K562 (cell line): ENCODE measurements around the gene MORF4L1. TPM values are rescaled to one million over a fixed set of nuclear protein-coding genes. Genes with fewer than 3 reads are reported as not detected.

Experiments
- ATAC-seq: fragments of 200-7000 bp; cut with Tn5 transposase; 3 replicates; pipeline ENCODE4 v1.9.1; 2020; ENCODE audit warnings: moderate library complexity
- BruUV-seq: library from RNA; stranded (reverse); fragments of 400-500 nt; replicated peaks from 2 replicates; lab custom pipeline; 2021; lab: Mats Ljungman, UMichigan
- CTCF ChIA-PET: fragments of 300-600 bp; formaldehyde crosslinking; extraction: SDS; loops from one replicate; lab custom pipeline; 2021; ENCODE audit warnings: low intra/inter-chr PET ratio; lab: Yijun Ruan, JAX
- POLR2A ChIA-PET: fragments of 300-600, 350-650 bp; sonication (Branson Sonifier 250); formaldehyde crosslinking; extraction: SDS; loops from one replicate; lab custom pipeline; 2021; ENCODE audit warnings: antibody characterized with exemption, inconsistent platforms; lab: Yijun Ruan, JAX
- DNase-seq, 4 experiments: peaks; one replicate each; pipeline versions ENCODE4 v3.0.0 to v3.0.0-alpha.2; 2011 to 2018; ENCODE audit warnings: low spot score in 3 of 4, mixed read lengths in 3 of 4; ENCODE audit errors: extremely low read depth in 1 of 4
- FAIRE-seq: peaks from 2 replicates; lab custom pipeline; 2011; peaks lifted over from hg19 to GRCh38; lab: Jason Lieb, UNC
- H2AFZ ChIP-seq: 2 replicates; pipeline ENCODE4 v1.6.0; 2011; ENCODE audit warnings: low read depth, low read length, control low read depth, inconsistent platforms
- H3K27ac ChIP-seq: fragments of 200-600 bp; 3 replicates; pipeline ENCODE4 v1.8.0; 2011; ENCODE audit warnings: low read depth, mild to moderate bottlenecking, control low read depth, inconsistent platforms, low read length, moderate library complexity, mixed read lengths; ENCODE audit errors: extremely low read depth
- H3K27me3 ChIP-seq, 2 experiments: fragments of 300-600 bp in 1 of 2; 2 replicates in 1 of 2; 3 replicates in 1 of 2; pipeline versions ENCODE4 v1.6.0 to v1.8.0; 2011; ENCODE audit warnings: inconsistent platforms in 2 of 2, low read length in 2 of 2, mild to moderate bottlenecking in 1 of 2, mixed read lengths in 1 of 2, moderate library complexity in 1 of 2; ENCODE audit not compliant: control insufficient read depth in 2 of 2, insufficient read depth in 2 of 2
- H3K36me3 ChIP-seq: fragments of 300-600 bp; 3 replicates; pipeline ENCODE4 v1.8.0; 2011; ENCODE audit warnings: mild to moderate bottlenecking, low read length, inconsistent platforms; ENCODE audit not compliant: control insufficient read depth, insufficient read depth
- H3K4me1 ChIP-seq, 2 experiments: fragments of 200-600 bp in 1 of 2; replicated peaks in 1 of 2; 2 replicates in 1 of 2; 3 replicates in 1 of 2; pipeline versions ENCODE4 v1.5.1 to v1.8.0; 2011; ENCODE audit warnings: inconsistent platforms in 2 of 2, low read length in 2 of 2, mild to moderate bottlenecking in 1 of 2, mixed read lengths in 1 of 2, moderate library complexity in 1 of 2; ENCODE audit not compliant: control insufficient read depth in 2 of 2, insufficient read depth in 2 of 2
- H3K4me2 ChIP-seq: 2 replicates; pipeline ENCODE4 v1.6.1; 2011; ENCODE audit warnings: low read length, control low read depth, inconsistent platforms, mixed read lengths; ENCODE audit not compliant: insufficient read depth
- H3K4me3 ChIP-seq: fragments of 200-600 bp; sonication (generic), shearing (Covaris generic); 2 replicates; pipeline ENCODE4 v1.5.1; 2016; ENCODE audit warnings: control low read depth, inconsistent platforms
- H3K79me2 ChIP-seq: fragments of 200-600 bp; 3 replicates; pipeline ENCODE4 v1.8.0; 2011; ENCODE audit warnings: low read length, inconsistent platforms; ENCODE audit not compliant: control insufficient read depth, insufficient read depth
- H3K9ac ChIP-seq, 2 experiments: 2 replicates each; pipeline versions ENCODE4 v1.6.0 to v1.6.1; 2011; ENCODE audit warnings: low read depth in 2 of 2, low read length in 2 of 2, control low read depth in 1 of 2, inconsistent platforms in 1 of 2, mild to moderate bottlenecking in 1 of 2, mixed read lengths in 1 of 2; ENCODE audit not compliant: insufficient read depth in 1 of 2
- H3K9me1 ChIP-seq: one replicate; pipeline ENCODE4 v1.6.0; 2011; ENCODE audit warnings: inconsistent platforms, mild to moderate bottlenecking, low read length, moderate library complexity; ENCODE audit not compliant: control insufficient read depth, insufficient read depth
- H3K9me3 ChIP-seq: replicated peaks from 2 replicates; pipeline ENCODE4 v1.5.1; 2011; ENCODE audit warnings: low read depth, low read length, inconsistent platforms; ENCODE audit not compliant: control insufficient read depth, insufficient read depth
- H4K20me1 ChIP-seq: replicated peaks from 2 replicates; pipeline ENCODE4 v1.6.1; 2011; ENCODE audit warnings: low read length, inconsistent platforms, mixed read lengths; ENCODE audit not compliant: control insufficient read depth, insufficient read depth
- CHCHD3 ChIP-seq: fragments of 250-450 bp; sonication (Bioruptor Pico); IDR thresholded peaks from 2 replicates; pipeline ENCODE4 v2.1.2; 2022; ENCODE audit warnings: mild to moderate bottlenecking
- KDM1A ChIP-seq, 2 experiments: fragments of 450-650 bp; IDR thresholded peaks; 2 replicates each; pipeline ENCODE4 v1.6.1; 2016; ENCODE audit warnings: mild to moderate bottlenecking in 2 of 2
- WGBS: fragments of 100-300 bp; shearing (Covaris generic); methylation state at CpG from one replicate; pipeline ENCODE4 v1.1.6; 2016; ENCODE audit warnings: low coverage, mixed read lengths; ENCODE audit not compliant: insufficient coverage; ENCODE audit errors: missing lambda C conversion rate; 5-methylcytosine and 5-hydroxymethylcytosine counted together
- in situ Hi-C: fragments of 300-500 bp; cut with MboI; formaldehyde crosslinking; loops from 4 replicates; pipeline ENCODE4 v1.15.0; 2018; ENCODE audit warnings: inconsistent platforms, mixed read lengths
- intact Hi-C: fragments of 100-400 bp; cut with micrococcal nuclease; formaldehyde crosslinking; loops from 2 replicates; pipeline ENCODE4 v1.14.2; 2022
- polyA plus RNA-seq, 8 experiments: library from polyadenylated mRNA; depleted of rRNA in 4 of 8; stranded (reverse) in 5 of 8; unstranded in 3 of 8; fragments of >200 nt; fragmentation: Nextera tagmentation in 2 of 8; fragmentation: Illumina TruSeq in 1 of 8; extraction: Ambion mirVana in 2 of 8; extraction: Trizol in 1 of 8; gene quantifications; 2 replicates each; pipeline versions ENCODE4 v1.2.1 to v1.2.3, GENCODE V29; 2011 to 2014; ENCODE audit warnings: inconsistent platforms in 1 of 8, missing spikeins in 1 of 8
- total RNA-seq, 7 experiments: library from RNA; depleted of rRNA in 6 of 7; stranded (reverse); fragments of >200 nt in 6 of 7; fragmentation: Illumina TruSeq in 2 of 7; extraction: Trizol in 2 of 7; gene quantifications; 2 replicates each; pipeline versions ENCODE4 v1.2.1 to v1.2.3, GENCODE V29; 2011 to 2021; ENCODE audit warnings: low replicate concordance in 1 of 7
- TF ChIP-seq, protein P1 (sequence below): fragments of 450-650 bp; IDR thresholded peaks from 2 replicates; pipeline ENCODE4 v1.6.1; 2016; ENCODE audit warnings: mild to moderate bottlenecking
- TF ChIP-seq, protein P2 (sequence below): fragments of 450-650 bp; formaldehyde crosslinking; IDR thresholded peaks from 2 replicates; pipeline ENCODE4 v1.4.0; 2020; ENCODE audit warnings: mild to moderate bottlenecking

The MORF4L1 gene
- total and polyA plus RNA-seq, 9 of the 15 experiments (the other 6 are each of a cell fraction or from before 2014, with no cell fraction given), result 127 to 615 (median 281) TPM

DNA sequence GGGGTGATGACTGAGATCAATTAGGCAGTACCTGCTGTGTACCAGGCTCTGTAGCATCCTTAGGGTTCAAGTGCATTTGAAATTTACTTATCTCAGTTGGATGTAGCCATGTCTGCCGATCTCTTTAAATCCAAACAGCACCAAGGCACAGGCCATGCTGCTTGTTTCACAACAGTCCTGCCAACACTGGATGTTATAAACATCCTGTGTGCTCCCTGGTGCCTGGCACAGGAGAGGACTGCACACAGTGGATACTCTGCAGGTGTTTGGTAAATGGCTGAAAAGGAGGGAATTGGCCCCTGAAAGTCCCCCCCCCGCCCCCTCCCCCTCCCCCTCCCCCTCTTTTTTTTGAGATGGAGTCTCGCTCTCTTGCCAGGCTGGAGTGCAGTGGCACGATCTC lies 45.2 kb downstream of the MORF4L1 start:
- Histone ChIP-seq H3K36me3 (peaks cover 60% of the 10 kb centered on the region), H3K27me3 (no peaks in the 10 kb centered on the region), H3K9ac (no peak overlapping the region), H3K79me2 (no peaks in the 10 kb centered on the region), H3K4me1 (peaks cover 9 to 14% of the 10 kb centered on the region in 2 experiments; a peak in 3 of 5 replicates), H3K9me1 (no peaks in the 10 kb centered on the region), H4K20me1 (no peaks in the 10 kb centered on the region), H3K4me2 (no peak overlapping the region), H3K4me3 (no peak overlapping the region), H3K9me3 (no peaks in the 10 kb centered on the region), H2AFZ (no peak overlapping the region), H3K27ac (no peak overlapping the region)
- intact Hi-C loops (no loop called here), in situ Hi-C loops (no loop called here)
- CTCF ChIA-PET, result interaction anchor here (0.6 kb wide), 1 partner anchor 69 kb away, joined by 3 read pairs; no protein-coding TSS in a partner anchor
- no TSS peak for BruUV-seq
- ATAC-seq (no peak), FAIRE-seq (no peak), DNase-seq (no peak)
- TF ChIP-seq, protein P1, sequence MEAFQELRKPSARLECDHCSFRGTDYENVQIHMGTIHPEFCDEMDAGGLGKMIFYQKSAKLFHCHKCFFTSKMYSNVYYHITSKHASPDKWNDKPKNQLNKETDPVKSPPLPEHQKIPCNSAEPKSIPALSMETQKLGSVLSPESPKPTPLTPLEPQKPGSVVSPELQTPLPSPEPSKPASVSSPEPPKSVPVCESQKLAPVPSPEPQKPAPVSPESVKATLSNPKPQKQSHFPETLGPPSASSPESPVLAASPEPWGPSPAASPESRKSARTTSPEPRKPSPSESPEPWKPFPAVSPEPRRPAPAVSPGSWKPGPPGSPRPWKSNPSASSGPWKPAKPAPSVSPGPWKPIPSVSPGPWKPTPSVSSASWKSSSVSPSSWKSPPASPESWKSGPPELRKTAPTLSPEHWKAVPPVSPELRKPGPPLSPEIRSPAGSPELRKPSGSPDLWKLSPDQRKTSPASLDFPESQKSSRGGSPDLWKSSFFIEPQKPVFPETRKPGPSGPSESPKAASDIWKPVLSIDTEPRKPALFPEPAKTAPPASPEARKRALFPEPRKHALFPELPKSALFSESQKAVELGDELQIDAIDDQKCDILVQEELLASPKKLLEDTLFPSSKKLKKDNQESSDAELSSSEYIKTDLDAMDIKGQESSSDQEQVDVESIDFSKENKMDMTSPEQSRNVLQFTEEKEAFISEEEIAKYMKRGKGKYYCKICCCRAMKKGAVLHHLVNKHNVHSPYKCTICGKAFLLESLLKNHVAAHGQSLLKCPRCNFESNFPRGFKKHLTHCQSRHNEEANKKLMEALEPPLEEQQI, result no peak
- TF ChIP-seq KDM1A (IDR thresholded peaks at IDR 0.05), result 0 out of 4 replicates have a peak, but pooled peaks of 1 of the 2 experiments have one; percentile 10
- 88% methylated on average over 1 of the region's 4 CpGs for WGBS
- POLR2A ChIA-PET, result no interaction called here

DNA sequence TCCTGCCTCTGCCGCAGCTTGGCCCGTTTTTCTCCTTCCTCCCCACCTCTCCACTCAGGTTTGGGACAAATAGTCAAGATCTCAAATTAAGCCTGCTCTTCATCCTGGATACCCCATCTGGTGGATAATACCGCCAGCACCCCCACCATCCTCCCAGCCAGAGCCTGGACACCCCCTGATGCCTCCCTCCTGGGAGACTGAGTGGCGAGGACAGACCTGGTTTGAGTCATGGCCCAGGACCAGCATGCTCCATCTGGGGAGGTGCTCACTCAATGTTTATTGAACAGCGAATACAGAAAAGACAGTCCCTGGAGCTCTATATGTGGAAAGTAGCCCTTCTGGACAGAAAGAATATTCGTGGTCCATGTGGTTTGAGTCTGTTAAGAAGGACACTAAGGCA lies 48.8 kb downstream of the MORF4L1 start:
- FAIRE-seq, result no peak
- Histone ChIP-seq H3K27me3 (no peaks in the 10 kb centered on the region), H3K4me1 (peaks cover 5 to 7% of the 10 kb centered on the region in 2 experiments; a peak in 3 of 5 replicates)
- POLR2A ChIA-PET, result interaction anchor here (0.6 to 1.7 kb wide), 8 partner anchors 9 to 1100 kb away, joined by 3 to 6 read pairs (median 3); no protein-coding TSS in a partner anchor
- TF ChIP-seq CHCHD3 (CRISPR knock-in tag), result no peak
- TF ChIP-seq, protein P2, sequence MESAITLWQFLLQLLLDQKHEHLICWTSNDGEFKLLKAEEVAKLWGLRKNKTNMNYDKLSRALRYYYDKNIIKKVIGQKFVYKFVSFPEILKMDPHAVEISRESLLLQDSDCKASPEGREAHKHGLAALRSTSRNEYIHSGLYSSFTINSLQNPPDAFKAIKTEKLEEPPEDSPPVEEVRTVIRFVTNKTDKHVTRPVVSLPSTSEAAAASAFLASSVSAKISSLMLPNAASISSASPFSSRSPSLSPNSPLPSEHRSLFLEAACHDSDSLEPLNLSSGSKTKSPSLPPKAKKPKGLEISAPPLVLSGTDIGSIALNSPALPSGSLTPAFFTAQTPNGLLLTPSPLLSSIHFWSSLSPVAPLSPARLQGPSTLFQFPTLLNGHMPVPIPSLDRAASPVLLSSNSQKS (CRISPR knock-in tag), result no peak
- TF ChIP-seq, all 486 proteins: peak for 0
- CTCF ChIA-PET, result no interaction called here
- Histone ChIP-seq H3K4me2 (no peak overlapping the region), H3K9ac (no peak overlapping the region), H3K27ac (no peak overlapping the region), H3K9me3 (no peaks in the 10 kb centered on the region), H2AFZ (no peak overlapping the region), H3K9me1 (no peaks in the 10 kb centered on the region), H4K20me1 (no peaks in the 10 kb centered on the region), H3K4me3 (no peak overlapping the region), H3K36me3 (peaks cover 77% of the 10 kb centered on the region), H3K79me2 (no peaks in the 10 kb centered on the region)
- DNase-seq (no peak), ATAC-seq (no peak)
- WGBS, result 82% methylated on average over 5 of the region's 6 CpGs
- in situ Hi-C loops, result no loop called here
- no TSS peak for BruUV-seq
- intact Hi-C loops, result no loop called here
